ENCODE data around the gene CFAP73. TPM values are rescaled to one million over a fixed set of nuclear protein-coding genes. Genes with fewer than 3 reads are reported as not detected.

Gene CFAP73
- total RNA-seq, 2 donors from 2014 or later: not detected

DNA sequence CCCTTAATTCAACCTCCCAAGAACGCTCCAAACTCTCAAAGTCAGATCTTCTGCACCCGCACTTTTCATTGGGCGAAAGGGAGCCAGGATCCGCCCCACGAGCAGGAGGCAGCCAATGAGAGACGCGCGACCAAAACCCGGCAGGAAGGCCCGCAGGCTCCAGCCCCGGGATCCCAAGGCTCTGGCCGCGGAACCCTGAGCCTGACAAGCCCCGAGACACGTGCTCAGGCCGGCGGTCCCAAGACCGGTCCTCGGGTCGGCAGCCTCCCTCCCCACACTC is 35.3 kb downstream of the CFAP73 start:
- Mint-ChIP-seq H3K36me3 (ENCODE audit: low read depth) (peaks cover 40% of the 10 kb centered on the region), H3K4me3 (peak overlapping the region; percentile 78), H3K4me1 (peaks cover 11% of the 10 kb centered on the region), H3K27ac (peak overlapping the region; percentile 86), H3K9me3 (no peaks in the 10 kb centered on the region), H3K27me3 (ENCODE audit: insufficient read depth) (no peaks in the 10 kb centered on the region)
- TF ChIP-seq, protein P1, sequence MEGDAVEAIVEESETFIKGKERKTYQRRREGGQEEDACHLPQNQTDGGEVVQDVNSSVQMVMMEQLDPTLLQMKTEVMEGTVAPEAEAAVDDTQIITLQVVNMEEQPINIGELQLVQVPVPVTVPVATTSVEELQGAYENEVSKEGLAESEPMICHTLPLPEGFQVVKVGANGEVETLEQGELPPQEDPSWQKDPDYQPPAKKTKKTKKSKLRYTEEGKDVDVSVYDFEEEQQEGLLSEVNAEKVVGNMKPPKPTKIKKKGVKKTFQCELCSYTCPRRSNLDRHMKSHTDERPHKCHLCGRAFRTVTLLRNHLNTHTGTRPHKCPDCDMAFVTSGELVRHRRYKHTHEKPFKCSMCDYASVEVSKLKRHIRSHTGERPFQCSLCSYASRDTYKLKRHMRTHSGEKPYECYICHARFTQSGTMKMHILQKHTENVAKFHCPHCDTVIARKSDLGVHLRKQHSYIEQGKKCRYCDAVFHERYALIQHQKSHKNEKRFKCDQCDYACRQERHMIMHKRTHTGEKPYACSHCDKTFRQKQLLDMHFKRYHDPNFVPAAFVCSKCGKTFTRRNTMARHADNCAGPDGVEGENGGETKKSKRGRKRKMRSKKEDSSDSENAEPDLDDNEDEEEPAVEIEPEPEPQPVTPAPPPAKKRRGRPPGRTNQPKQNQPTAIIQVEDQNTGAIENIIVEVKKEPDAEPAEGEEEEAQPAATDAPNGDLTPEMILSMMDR (conservative IDR thresholded peaks at IDR 0.05): no peak
- peak overlapping the region; percentile 98 for H3K27ac ChIP-seq (ENCODE audit: low read depth, low read length)
- no peaks in the 10 kb centered on the region for H3K27me3 ChIP-seq (ENCODE audit: control insufficient read depth, insufficient read depth, low read length, poor library complexity, severe bottlenecking)
- H3K4me3 ChIP-seq (ENCODE audit: low read length): peak overlapping the region; percentile 89
- 0% methylated on average over 4 to 20 of the region's 20 CpGs for WGBS, 2 experiments (ENCODE audit: insufficient coverage in 1 of 2, insufficient read length in 1 of 2)
- peak overlapping the region; percentile 92 for H3K9ac ChIP-seq (ENCODE audit: extremely low read depth, low read length, poor library complexity, severe bottlenecking)
- DNase-seq: peak; percentile 98
- H3K4me1 ChIP-seq (ENCODE audit: control insufficient read depth, insufficient read depth, low read length): peaks cover 4% of the 10 kb centered on the region
- peaks cover 45% of the 10 kb centered on the region for H3K36me3 ChIP-seq (ENCODE audit: control insufficient read depth, insufficient read depth, low read length)
- H3K9me3 ChIP-seq (ENCODE audit: control insufficient read depth, low read length): no peaks in the 10 kb centered on the region

DNA sequence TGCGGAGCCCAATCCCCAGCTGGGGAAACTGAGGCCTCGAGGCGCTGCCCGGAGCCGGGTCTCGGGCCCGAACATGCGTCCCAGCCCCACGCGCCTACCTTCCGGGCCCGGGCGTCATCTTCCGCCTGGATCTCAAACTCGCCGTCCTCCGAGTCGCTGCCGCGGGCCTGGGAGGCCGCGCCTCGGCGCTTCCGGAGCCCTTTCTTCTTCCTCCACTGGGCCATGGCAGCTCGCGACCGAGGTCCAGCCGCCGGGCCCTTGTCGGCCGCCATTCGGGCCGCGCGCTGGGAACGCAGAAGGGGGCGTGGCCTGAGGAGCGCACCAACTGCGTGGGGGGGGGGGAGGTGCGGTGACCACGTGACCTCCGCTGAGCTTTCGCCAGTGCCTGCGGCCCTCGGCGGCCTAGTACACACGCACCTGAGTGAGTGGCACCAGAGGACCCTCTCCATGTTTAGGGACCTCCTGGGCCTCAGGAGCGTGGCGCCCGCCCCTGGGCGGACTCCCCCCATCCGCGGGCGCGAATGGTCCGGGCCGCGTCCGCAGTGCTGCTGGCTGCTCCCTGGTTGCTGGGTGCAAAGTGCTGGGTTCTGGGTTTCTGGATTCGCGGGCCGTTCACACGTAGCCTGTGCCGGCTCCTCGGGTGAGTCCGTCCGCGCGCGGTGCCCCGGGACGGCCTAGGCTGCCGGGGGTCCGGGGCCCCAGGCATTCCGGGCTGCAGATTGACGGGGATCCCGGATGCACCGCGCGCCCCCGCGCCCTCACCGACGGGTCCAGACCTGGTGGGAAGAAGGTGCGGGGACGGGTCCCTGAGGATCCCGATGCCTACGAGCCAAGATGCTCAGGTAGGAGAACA is 35.9 kb downstream of the CFAP73 start, which contains the start of the genes DDX54 and RITA1:
Gene DDX54, minus strand, starts transcription at position 299 of the 853 bp plus-strand sequence. Its CDS starts 27 bp downstream, at position 272.
Gene RITA1, plus strand, starts transcription at position 542 of the 853 bp plus-strand sequence. CDS start 1,026 bp downstream, outside the sequence.
- no peaks in the 10 kb centered on the region for H3K27me3 Mint-ChIP-seq (ENCODE audit: insufficient read depth)
- Histone ChIP-seq H3K36me3 (ENCODE audit: control insufficient read depth, insufficient read depth, low read length) (peaks cover 39% of the 10 kb centered on the region), H3K4me1 (ENCODE audit: control insufficient read depth, insufficient read depth, low read length) (peaks cover 4% of the 10 kb centered on the region), H3K9ac (ENCODE audit: extremely low read depth, low read length, poor library complexity, severe bottlenecking) (peak within 1 kb of the TSS; percentile 92), H3K27me3 (ENCODE audit: control insufficient read depth, insufficient read depth, low read length, poor library complexity, severe bottlenecking) (no peaks in the 10 kb centered on the region), H3K27ac (ENCODE audit: low read depth, low read length) (peak within 1 kb of the TSS; percentile 98), H3K4me3 (ENCODE audit: low read length) (peak within 1 kb of the TSS; percentile 89), H3K9me3 (ENCODE audit: control insufficient read depth, low read length) (no peaks in the 10 kb centered on the region)
- TF ChIP-seq, protein P1 (conservative IDR thresholded peaks at IDR 0.05): no peak
- peaks cover 38% of the 10 kb centered on the region for H3K36me3 Mint-ChIP-seq (ENCODE audit: low read depth)
- H3K4me3 Mint-ChIP-seq: peak within 1 kb of the TSS; percentile 78
- H3K9me3 Mint-ChIP-seq: no peaks in the 10 kb centered on the region
- H3K4me1 Mint-ChIP-seq: peaks cover 11% of the 10 kb centered on the region
- DNase-seq: peak; percentile 98
- 0% methylated on average over 19 to 88 of the region's 89 CpGs for WGBS, 2 experiments (ENCODE audit: insufficient coverage in 1 of 2, insufficient read length in 1 of 2)
- H3K27ac Mint-ChIP-seq: peak within 1 kb of the TSS; percentile 86

DNA sequence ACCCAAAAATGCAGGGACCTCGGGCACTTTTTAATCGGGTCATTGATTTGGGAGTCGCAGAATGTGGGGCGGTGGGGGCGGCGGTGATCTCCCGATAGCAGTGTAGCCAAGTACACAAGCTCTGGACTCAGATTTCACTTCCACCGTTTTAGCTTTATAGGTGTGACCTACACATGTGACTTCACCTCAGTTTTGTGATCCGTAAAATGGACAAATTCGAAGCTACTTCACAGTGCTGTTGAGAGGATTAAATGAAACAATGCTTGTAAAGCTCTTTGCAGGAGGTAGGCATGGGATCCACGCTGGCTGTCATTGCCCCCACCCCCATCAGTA is 36.5 kb downstream of the CFAP73 start:
- Histone ChIP-seq H3K9ac (ENCODE audit: extremely low read depth, low read length, poor library complexity, severe bottlenecking) (peak overlapping the region; percentile 92), H3K27me3 (ENCODE audit: control insufficient read depth, insufficient read depth, low read length, poor library complexity, severe bottlenecking) (no peaks in the 10 kb centered on the region), H3K27ac (ENCODE audit: low read depth, low read length) (peak overlapping the region; percentile 98), H3K4me1 (ENCODE audit: control insufficient read depth, insufficient read depth, low read length) (peaks cover 4% of the 10 kb centered on the region), H3K36me3 (ENCODE audit: control insufficient read depth, insufficient read depth, low read length) (peaks cover 33% of the 10 kb centered on the region), H3K9me3 (ENCODE audit: control insufficient read depth, low read length) (no peaks in the 10 kb centered on the region), H3K4me3 (ENCODE audit: low read length) (peak overlapping the region; percentile 89)
- 7 to 8% methylated on average over 10 to 11 of the region's 11 CpGs for WGBS, 2 experiments (ENCODE audit: insufficient coverage in 1 of 2, insufficient read length in 1 of 2)
- H3K36me3 Mint-ChIP-seq (ENCODE audit: low read depth): peaks cover 38% of the 10 kb centered on the region
- TF ChIP-seq, protein P1 (conservative IDR thresholded peaks at IDR 0.05): no peak
- H3K27ac Mint-ChIP-seq: peak overlapping the region; percentile 39
- no peaks in the 10 kb centered on the region for H3K9me3 Mint-ChIP-seq
- peak overlapping the region; percentile 78 for H3K4me3 Mint-ChIP-seq
- H3K27me3 Mint-ChIP-seq (ENCODE audit: insufficient read depth): no peaks in the 10 kb centered on the region
- DNase-seq: no peak
- peaks cover 11% of the 10 kb centered on the region for H3K4me1 Mint-ChIP-seq

Data from endodermal cell (in vitro differentiated cells).